ENCODE data around the gene C1RL.

C1RL gene

GRCh38 chr12:7136676-7137075 lies 27.7 kb upstream of the C1RL start:
- no peak for FAIRE-seq

DNA sequence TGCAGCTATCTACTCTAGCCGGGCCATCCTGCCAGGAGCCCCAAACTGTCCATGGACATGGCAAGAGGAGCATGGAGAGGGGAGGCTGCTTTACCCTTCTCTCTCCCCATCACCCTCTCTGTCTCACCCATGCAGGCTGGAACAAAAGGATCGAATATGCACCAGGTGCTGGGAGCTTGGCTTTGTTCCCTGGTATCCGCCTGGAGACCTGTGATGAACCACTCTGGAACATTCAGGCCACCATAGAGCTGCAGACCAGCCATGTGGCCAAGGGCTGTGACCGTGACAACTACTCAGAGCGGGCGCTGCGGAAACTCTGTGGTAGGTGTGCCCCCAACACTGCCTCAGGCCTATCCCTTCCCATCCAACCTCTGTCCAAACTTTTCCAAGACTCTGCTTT lies 27.1 kb upstream of the C1RL start:
- no peak for FAIRE-seq

- no peak for FAIRE-seq
Measured at GRCh38 chr12:7134396-7135166, 25.6 kb upstream of the C1RL start.

GRCh38 chr12:7131502-7131866 lies 22.5 kb upstream of the C1RL start:
- no peak for FAIRE-seq

DNA sequence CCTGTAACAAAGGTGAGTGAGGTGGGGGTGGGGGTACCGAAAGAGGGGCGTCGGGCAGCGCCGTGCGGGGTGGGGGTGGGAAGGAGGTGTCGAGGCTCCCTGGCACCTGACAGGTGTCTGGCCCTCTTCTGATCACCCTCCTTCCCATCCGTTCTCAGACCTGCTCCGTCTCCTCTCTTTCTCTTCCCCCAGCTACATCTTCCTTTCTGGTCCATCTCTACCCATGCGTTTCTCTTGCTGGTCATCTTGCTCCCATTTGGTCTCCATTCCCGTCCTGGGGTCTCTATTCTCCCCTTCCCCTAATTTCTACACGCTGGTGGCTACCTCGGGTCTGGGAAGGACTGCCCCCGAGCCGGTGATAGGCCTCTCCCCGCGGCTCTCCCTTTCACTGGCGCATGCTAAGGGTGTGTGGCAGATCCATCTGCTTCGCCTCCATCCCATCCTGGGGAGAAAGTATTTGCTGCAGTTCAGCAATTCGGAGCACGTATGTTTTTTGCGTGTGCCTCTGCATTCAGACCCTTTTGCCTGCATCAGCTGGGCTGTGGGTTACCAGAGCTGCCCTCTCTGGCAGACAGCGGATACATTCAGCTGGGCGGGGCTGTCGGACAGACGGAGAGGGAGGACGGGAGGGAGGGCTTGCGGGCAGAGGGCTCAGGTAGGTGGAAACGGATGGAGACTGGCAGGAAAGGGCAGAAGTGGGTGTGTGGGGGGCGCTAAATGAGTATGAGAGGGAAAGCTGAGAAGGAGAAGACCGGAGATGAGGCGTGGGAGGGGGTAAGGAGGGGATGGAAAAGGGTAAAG lies 21.9 kb upstream of the C1RL start:
- no peak for FAIRE-seq

- no peak for FAIRE-seq
Measured at GRCh38 chr12:7129872-7130691, 21.1 kb upstream of the C1RL start, which contains the start of gene CLSTN3. Gene CLSTN3, plus strand, starts transcription at chr12:7130371. Its CDS starts 278 bp downstream, at chr12:7130649.

- no peak for FAIRE-seq
Measured at GRCh38 chr12:7129287-7129871, 20.4 kb upstream of the C1RL start.

GRCh38 chr12:7128681-7129286 lies 19.8 kb upstream of the C1RL start, which contains the start of gene RBP5:
Gene RBP5, minus strand, starts transcription at chr12:7128889. Its CDS starts 114 bp downstream, at chr12:7128775.
- no peak for FAIRE-seq

- FAIRE-seq = no peak
Measured at GRCh38 chr12:7127916-7128626, 19.1 kb upstream of the C1RL start.

DNA sequence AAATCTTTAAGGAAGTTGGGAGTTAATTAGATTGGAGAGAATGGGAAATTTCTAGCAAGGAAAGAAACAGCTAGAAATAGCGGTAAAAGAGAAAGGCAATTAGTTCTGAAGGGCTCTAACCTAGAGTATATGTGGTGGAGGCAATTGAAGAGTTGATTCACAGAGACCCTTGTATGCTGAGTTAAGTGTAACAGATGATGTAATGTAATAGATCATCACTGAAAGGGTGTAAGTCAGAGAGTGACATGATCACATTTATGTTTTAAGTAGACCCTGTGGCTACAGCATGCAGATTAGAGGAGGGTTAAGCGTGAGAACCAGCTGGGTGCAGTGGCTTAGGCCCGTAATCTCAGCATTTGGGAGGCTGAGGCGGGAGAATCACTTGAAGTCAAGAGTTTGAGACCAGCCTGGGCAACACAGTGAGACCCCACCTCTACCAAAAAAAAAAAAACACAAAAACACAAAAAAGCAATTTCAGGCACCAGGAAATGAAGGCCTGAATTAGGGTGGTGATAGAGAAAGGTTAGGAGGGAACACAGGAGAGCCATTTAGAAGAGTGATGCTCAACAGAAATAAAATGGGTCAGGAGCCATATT lies 16.7 kb upstream of the C1RL start:
- FAIRE-seq = no peak

- FAIRE-seq = no peak
Measured at GRCh38 chr12:7123806-7124522, 14.9 kb upstream of the C1RL start.

GRCh38 chr12:7122811-7123769 lies 14.1 kb upstream of the C1RL start:
- no peak for FAIRE-seq

- FAIRE-seq = no peak
Measured at GRCh38 chr12:7121324-7121723, 12.3 kb upstream of the C1RL start.

DNA sequence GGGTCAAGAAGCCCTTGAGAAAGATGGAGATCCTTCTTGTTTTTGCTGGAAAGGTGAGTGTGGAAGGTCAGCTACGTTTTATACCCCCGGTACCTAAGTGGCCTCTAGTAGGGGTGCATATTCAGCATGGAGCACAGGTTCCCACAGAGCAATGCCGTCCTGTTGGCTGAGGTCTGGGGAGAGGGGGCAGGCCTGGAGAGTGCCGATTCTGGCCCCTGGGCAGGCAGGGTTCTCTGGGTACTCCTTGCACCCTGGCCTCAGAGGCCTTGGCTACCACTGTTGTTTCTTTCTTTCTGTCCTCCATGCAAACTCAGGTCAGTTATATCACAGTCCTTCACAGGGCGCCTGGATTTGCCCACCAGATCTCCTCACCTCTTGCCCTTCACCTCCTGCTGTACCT lies 11.2 kb upstream of the C1RL start:
- no peak for FAIRE-seq

GRCh38 chr12:7118881-7119280 lies 9.9 kb upstream of the C1RL start:
- FAIRE-seq = no peak

- no peak for FAIRE-seq
Measured at GRCh38 chr12:7117670-7118069, 8.7 kb upstream of the C1RL start.

DNA sequence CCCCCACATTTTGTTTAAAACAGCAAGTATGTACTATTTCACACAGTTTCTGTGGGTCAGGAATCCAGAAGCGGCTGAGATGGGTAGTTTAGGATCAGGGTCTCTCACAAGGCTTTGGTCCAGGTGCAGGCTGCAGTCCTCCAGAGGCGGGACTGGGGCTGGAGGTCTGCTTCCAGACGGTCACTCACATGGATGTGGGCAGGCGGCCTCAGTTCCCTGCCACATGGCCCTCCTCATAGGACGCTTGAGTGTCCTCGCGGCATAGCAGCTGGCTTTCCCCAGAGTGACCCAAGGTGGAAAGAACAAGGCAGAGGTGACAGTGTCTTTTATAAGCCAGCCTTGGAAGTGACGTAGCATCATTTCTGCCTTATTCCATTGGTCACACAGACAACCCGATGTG lies 7.9 kb upstream of the C1RL start:
- FAIRE-seq = no peak

GRCh38 chr12:7116196-7116595 lies 7.2 kb upstream of the C1RL start:
- FAIRE-seq = no peak

GRCh38 chr12:7114851-7115250 lies 5.8 kb upstream of the C1RL start:
- FAIRE-seq = no peak

Measured in islet of Langerhans (tissue), 1 donor.